Inflammatory macrophage treated with lipopolysaccharide for 1 hour (primary cell): ENCODE results near the gene FANCM.
A peak's percentile ranks its signal among the peaks of the same experiment; 100 is the strongest.

Experiments
- DNase-seq, 2 donors: peaks; one replicate each; pipeline ENCODE4 v3.0.0-alpha.2; 2020 to 2022

Gene FANCM

DNA sequence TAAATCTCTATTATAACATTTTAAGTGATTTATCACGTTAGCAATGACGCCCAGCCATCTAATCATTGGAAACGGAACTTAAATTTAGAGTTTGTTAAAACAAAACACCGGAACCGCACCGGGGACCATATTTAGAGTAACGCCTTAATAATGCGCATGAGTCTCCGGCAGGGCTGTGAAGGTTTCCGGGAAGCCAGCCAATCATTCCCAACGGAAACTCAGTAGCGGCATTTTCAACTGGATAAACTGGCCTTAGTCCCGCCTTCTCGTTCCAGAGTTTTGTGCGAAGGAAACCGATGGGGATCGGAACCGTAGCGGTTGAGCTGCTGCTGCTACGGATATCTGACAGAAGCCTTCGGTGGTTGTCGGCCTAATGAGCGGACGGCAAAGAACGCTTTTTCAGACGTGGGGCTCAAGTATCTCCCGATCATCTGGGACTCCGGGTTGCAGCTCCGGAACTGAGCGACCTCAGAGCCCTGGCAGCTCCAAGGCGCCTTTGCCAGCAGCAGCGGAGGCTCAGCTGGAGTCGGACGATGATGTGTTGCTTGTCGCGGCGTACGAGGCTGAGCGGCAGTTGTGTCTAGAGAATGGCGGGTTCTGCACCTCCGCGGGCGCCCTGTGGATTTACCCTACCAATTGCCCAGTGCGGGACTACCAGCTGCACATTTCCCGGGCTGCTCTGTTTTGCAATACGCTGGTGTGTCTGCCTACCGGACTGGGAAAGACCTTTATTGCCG, at the start of gene FANCM:
Gene FANCM, plus strand, starts transcription at position 272 of the 737 bp plus-strand sequence. Its CDS starts 102 bp downstream, at position 374.
- peak; percentile 94 to 98 for DNase-seq

- DNase-seq, result peak in 1 of 2 donors; percentile 13
Observed at GRCh38 chr14:45089813-45090212, 45.9 kb upstream of the FANCM start.

GRCh38 chr14:45091710-45092109, 44.0 kb upstream of the FANCM start:
- DNase-seq, result peak in 1 of 2 donors; percentile 3

- no peak for DNase-seq
Observed at GRCh38 chr14:45094275-45094674, 41.5 kb upstream of the FANCM start.

DNA sequence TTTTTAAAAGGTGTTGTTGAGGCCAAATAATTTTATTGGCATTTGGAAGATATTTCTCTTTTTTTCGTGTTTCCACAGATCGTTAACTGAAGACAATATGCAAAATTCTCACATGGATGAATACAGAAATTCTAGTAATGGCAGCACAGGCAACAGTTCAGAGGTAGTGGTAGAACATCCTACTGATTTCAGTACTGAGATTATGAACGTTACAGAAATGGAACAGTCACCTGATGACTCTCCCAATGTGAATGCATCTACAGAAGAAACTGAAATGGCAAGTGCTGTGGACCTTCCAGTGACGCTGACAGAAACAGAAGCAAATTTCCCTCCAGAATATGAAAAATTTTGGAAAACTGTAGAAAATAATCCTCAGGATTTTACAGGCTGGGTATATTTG, 40.6 kb upstream of the FANCM start:
- DNase-seq, result no peak

- DNase-seq, result no peak
Observed at GRCh38 chr14:45096218-45096617, 39.5 kb upstream of the FANCM start.

- no peak for DNase-seq
Observed at GRCh38 chr14:45103806-45104205, 31.9 kb upstream of the FANCM start.

GRCh38 chr14:45104561-45104960, 31.2 kb upstream of the FANCM start:
- DNase-seq, result no peak

DNA sequence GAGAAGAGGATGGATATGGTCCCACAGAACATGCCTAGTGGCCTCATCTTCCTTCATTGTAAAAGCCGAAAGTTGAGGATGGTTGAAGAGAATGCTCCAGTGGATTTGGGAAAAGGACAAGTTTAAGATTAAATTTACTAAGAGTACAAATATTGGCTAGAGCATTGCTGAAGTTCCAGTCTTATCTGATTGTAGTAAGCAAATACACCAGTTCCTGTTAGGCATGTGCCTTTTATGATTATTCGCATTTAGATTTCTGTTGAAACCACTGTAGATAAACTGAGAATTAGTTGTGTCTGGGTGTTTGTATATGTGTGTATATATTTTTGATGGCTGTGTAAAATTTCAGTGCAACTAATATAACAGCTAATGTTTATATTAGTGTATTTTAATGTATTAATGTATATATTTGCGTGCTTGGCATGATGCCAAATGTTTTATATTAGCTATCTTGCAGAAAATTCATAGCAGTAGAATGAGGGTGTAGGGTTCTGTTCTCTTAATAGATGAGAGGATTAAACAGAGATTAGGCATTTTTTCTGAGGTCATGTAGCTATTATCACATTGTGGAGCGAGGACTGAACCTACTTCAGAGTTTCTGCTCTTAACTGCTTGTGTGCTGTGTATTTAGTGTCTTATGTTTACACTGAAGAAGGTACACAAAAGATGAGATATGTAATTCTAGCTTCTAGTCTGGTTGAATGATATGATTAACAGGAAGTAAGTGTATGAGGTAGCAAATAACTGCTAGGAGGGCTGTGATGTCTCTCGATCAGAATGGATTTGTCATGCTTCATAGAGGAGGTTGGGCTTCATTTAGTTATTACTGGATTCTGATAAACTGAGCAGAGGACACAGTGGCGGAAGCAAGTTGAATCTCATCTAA, 22.6 kb upstream of the FANCM start:
- DNase-seq, result no peak

GRCh38 chr14:45114327-45114726, 21.4 kb upstream of the FANCM start:
- DNase-seq, result no peak

DNA sequence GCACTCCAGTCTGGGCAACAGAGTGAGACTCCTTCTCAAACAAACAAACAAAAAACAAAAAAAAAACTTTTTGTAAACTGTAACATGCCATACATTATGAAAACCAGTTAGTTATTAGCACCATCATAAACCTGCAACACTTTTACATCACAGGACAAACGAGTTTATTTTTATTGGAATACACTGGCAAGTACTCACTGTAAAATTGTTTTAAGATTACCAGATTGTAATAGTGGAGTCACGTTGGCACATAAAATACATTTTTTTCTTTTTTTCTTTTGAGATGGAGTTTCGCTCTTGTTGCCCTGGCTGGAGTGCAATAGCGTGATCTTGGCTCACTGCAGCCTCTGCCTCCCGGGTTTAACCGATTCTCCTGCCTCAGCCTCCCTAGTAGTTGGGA, 17.1 kb upstream of the FANCM start:
- no peak for DNase-seq

GRCh38 chr14:45120096-45120495, 15.6 kb upstream of the FANCM start:
- no peak for DNase-seq

- no peak for DNase-seq
Observed at GRCh38 chr14:45123271-45123670, 12.5 kb upstream of the FANCM start.

- DNase-seq, result no peak
Observed at GRCh38 chr14:45125754-45126153, 10.0 kb upstream of the FANCM start.

GRCh38 chr14:45128963-45129629, 6.6 kb upstream of the FANCM start:
- DNase-seq, result no peak

DNA sequence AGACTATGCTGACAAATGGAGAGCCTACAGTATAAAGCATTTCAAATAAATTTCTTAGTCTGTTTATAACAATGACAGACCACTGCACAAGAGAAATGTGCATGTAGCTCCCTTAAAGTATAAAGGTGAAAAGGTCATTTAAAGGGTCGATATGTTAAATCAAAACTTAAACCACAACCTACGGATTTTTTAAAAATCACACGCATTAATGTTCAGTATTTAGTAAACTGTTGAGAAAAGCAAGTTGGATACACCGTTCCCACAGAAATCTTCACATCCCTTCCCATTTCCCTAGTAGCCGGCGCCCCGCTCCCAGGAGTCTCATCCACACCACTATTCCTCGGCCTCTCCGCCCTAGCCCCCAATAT, 2.1 kb upstream of the FANCM start:
- no peak for DNase-seq

DNA sequence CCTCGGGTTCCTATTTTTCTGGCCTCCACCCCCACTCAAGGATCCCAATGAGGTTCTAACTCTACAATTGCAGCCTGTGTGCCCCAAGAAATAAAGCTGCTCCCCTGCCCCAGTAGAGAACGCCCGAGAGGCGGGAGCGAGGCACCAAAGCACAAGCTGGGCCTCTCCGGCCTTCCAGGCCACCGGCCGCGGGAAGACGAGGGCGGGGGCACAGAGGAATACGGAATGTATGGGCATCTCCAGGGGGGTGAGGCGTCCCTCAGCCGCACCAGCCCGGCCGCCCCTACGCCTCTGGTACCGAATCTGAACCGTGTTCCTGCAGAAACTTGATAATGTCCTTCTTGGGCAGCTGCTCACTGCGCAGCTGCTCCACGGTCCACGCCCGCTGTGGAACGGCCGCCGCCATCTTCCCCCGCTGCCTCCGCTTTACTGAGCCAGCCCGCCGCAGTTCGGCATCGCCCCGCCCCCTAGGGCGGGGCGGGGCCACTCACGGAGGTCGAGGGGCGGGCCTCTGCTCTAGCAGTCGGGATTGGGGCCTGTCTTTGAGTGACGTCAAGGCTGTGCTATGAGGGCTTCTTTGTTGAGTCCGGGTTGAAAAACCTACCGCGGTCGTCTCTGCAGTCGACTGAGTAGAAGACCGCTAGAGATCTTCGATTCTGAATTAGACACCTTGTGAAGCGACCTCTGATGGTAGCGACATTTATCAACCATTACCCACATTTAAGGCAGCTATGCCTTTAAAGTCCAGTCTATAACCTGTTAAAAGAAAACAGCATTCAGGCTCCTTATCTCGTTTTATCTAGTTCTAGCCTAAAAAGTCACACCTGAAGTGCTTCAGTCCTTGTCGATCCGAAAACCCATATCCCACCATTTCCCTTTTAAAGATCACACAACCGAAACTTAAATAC, 1.4 kb upstream of the FANCM start, which contains the start of gene FKBP3:
Gene FKBP3, minus strand, starts transcription at position 431 of the 908 bp plus-strand sequence. Its CDS starts 25 bp downstream, at position 406.
- DNase-seq, result peak; percentile 98

DNA sequence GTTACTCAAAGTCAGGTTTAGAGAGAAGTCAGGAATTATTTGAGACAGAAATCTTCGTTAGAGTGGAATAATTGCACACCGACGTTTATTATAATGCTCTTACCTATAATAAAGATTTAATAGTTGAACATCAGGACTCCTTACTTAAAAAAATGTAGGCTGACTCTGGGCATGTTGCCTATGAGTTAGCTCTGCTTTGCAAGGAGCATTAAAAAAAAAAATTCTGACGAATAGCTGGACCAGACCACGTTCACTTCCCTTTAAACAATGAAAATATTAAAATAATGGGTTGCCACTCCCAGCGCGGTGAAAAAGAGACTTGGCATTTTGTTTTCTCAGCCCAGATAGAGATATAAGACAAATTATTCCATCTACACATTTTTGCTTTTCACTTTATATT, 574 bp upstream of the FANCM start:
- peak; percentile 15 to 28 for DNase-seq

DNA sequence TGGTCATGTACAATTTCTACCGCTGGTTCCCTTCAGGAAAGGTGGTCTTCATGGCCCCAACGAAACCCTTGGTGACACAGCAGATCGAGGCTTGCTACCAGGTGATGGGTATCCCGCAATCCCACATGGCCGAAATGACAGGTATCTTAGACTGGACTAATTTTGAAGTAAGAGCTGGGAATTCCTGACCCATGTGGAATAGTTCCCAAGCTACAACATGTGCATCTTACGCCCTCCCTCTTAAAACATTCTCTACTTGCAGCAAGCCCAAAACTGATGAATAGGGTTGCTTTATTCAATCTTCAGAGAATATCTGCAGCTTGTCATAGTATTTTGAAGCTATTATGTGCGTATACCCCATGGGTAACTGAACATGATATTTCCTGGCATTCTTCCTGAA, 669 bp downstream of the FANCM start:
- no peak for DNase-seq

DNA sequence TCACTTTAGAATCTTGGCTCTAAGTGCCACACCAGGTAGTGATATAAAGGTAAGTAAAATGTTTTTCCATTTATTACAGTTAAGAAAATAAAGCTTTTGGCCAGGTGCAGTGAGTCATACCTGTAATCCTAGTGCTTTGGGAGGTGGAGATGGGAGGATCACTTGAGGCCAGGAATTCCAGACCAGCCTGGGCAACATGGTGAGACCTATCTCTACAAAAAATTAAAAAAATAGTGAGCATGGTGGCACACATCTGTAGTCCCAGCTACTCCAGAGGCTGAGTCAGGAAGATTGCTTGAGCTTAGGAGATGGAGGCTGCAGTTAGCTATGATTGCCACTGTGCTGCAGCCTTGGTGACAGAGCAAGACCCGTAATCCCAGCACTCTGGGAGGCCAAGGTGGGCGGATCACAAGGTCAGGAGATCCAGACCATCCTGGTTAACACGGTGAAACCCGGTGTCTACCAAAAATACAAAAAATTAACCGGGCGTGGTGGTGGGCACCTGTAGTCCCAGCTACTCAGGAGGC, 5.0 kb downstream of the FANCM start:
- no peak for DNase-seq

GRCh38 chr14:45142083-45142482, 6.4 kb downstream of the FANCM start:
- DNase-seq, result peak; percentile 16

GRCh38 chr14:45144658-45145057, 8.9 kb downstream of the FANCM start:
- no peak for DNase-seq
